Gastrocnemius medialis (tissue), 4 donors: ENCODE results near the gene LRRK1.

Source experiments
- CTCF ChIP-seq, 5 experiments: fragments of 450-650 bp in 3 of 5; fragments of 200-600 bp in 2 of 5; sonication (generic) in 2 of 5; IDR thresholded peaks in 4 of 5; conservative IDR thresholded peaks in 1 of 5; 1 replicate in 4 of 5; 2 replicates in 1 of 5; pipeline ENCODE4 v1.5.1; 2016 to 2019; ENCODE audit warnings: antibody characterized with exemption in 5 of 5, mild to moderate bottlenecking in 3 of 5, moderate library complexity in 3 of 5
- POLR2A ChIP-seq, 2 donors: fragments of 450-650 bp; IDR thresholded peaks; one replicate each; pipeline ENCODE4 v1.6.1; 2017; ENCODE audit warnings: antibody characterized with exemption in 2 of 2, mild to moderate bottlenecking in 2 of 2, moderate library complexity in 2 of 2

GRCh38 chr15:101097111-101097510 lies 178.0 kb downstream of the LRRK1 start:
- TF ChIP-seq CTCF (IDR thresholded peaks at IDR 0.05 in 4 of 5, conservative IDR thresholded peaks at IDR 0.05 in 1 of 5), result no peak
- no peak for TF ChIP-seq POLR2A (IDR thresholded peaks at IDR 0.05)
